GM23338 (cell line): ENCODE measurements around the gene PNRC2. TPM values are rescaled to one million over a fixed set of nuclear protein-coding genes. Genes with fewer than 3 reads are reported as not detected.
"Not testable (repeated sequence)": the region's sequence is repeated elsewhere in the genome, so short reads cannot be mapped to it uniquely, and the experiment has no call there.

ENCODE experiments used
- ATAC-seq: fragments of 200-7000 bp; cut with Tn5 transposase; 3 replicates; pipeline ENCODE4 v1.9.1; 2020
- DNase-seq: peaks from one replicate; pipeline ENCODE4 v3.0.0-alpha.2; 2015; ENCODE audit warnings: low spot score
- H2AFZ ChIP-seq: fragments of 200-600 bp; sonication (generic); 2 replicates; pipeline ENCODE4 v1.8.0; 2016; ENCODE audit warnings: antibody characterized with exemption, mild to moderate bottlenecking, moderate library complexity
- H3F3A ChIP-seq: fragments of 200-600 bp; sonication (generic); replicated peaks from 2 replicates; pipeline ENCODE4 v1.8.0; 2017; ENCODE audit warnings: antibody characterized with exemption, mixed run types, low read depth
- H3K27ac ChIP-seq: fragments of 200-600 bp; sonication (generic); 2 replicates; pipeline ENCODE4 v1.6.1; 2016; ENCODE audit warnings: low read depth
- H3K27me3 ChIP-seq: fragments of 200-600 bp; sonication (generic); 2 replicates; pipeline ENCODE4 v1.8.0; 2016; ENCODE audit warnings: mild to moderate bottlenecking, mixed run types, moderate library complexity; ENCODE audit not compliant: insufficient read depth
- H3K36me3 ChIP-seq: fragments of 200-600 bp; sonication (generic); 2 replicates; pipeline ENCODE4 v1.8.0; 2016; ENCODE audit warnings: mild to moderate bottlenecking; ENCODE audit not compliant: insufficient read depth
- H3K4me1 ChIP-seq: fragments of 200-600 bp; sonication (generic); 2 replicates; pipeline ENCODE4 v1.8.0; 2016; ENCODE audit warnings: mild to moderate bottlenecking, moderate library complexity; ENCODE audit not compliant: insufficient read depth
- H3K4me2 ChIP-seq: fragments of 200-600 bp; sonication (generic); 2 replicates; pipeline ENCODE4 v1.7.1; 2017; ENCODE audit warnings: mixed run types
- H3K4me3 ChIP-seq: fragments of 200-600 bp; sonication (generic); 2 replicates; pipeline ENCODE4 v1.6.1; 2016; ENCODE audit warnings: mixed run types
- H3K79me2 ChIP-seq: fragments of 200-600 bp; sonication (generic); replicated peaks from 2 replicates; pipeline ENCODE4 v1.8.0; 2017; ENCODE audit warnings: mild to moderate bottlenecking; ENCODE audit not compliant: insufficient read depth
- H3K9me2 ChIP-seq: fragments of 200-600 bp; sonication (generic); 2 replicates; pipeline ENCODE4 v1.8.0; 2017; ENCODE audit not compliant: insufficient read depth
- H4K20me1 ChIP-seq: fragments of 200-600 bp; sonication (generic); replicated peaks from 2 replicates; pipeline ENCODE4 v1.8.0; 2017; ENCODE audit warnings: mild to moderate bottlenecking; ENCODE audit not compliant: insufficient read depth
- H3K27ac Mint-ChIP-seq: 2 replicates; pipeline ENCODE4 v1.8.0; 2020; ENCODE audit warnings: inconsistent platforms, mild to moderate bottlenecking, moderate library complexity, mixed read lengths
- H3K27me3 Mint-ChIP-seq: 3 replicates; pipeline ENCODE4 v1.8.0; 2022; ENCODE audit warnings: low read depth, mild to moderate bottlenecking, moderate library complexity, mixed read lengths, inconsistent platforms; ENCODE audit not compliant: insufficient read depth, poor library complexity
- H3K36me3 Mint-ChIP-seq: 3 replicates; pipeline ENCODE4 v1.8.0; 2021; ENCODE audit warnings: low read depth, mild to moderate bottlenecking, inconsistent platforms, moderate library complexity, mixed read lengths
- H3K4me1 Mint-ChIP-seq: 3 replicates; pipeline ENCODE4 v1.8.0; 2020; ENCODE audit warnings: mild to moderate bottlenecking, inconsistent platforms, mixed read lengths
- H3K4me3 Mint-ChIP-seq: 3 replicates; pipeline ENCODE4 v1.8.0; 2021; ENCODE audit warnings: moderate library complexity, mild to moderate bottlenecking, inconsistent platforms, mixed read lengths
- H3K9me3 Mint-ChIP-seq: 3 replicates; pipeline ENCODE4 v1.8.0; 2020; ENCODE audit warnings: moderate library complexity, mild to moderate bottlenecking, inconsistent platforms, mixed read lengths
- CREB1 ChIP-seq: fragments of 250-450 bp; sonication (Bioruptor Pico); IDR thresholded peaks from 2 replicates; pipeline ENCODE4 v1.5.0; 2020; ENCODE audit warnings: low read depth, mild to moderate bottlenecking, moderate library complexity
- EZH2 ChIP-seq: fragments of 200-600 bp; sonication (generic); IDR thresholded peaks from one replicate; pipeline ENCODE4 v1.8.0; 2017; ENCODE audit warnings: antibody characterized with exemption, mild to moderate bottlenecking, low read depth; ENCODE audit not compliant: unreplicated experiment
- JUNB ChIP-seq: IDR thresholded peaks from one replicate; pipeline ENCODE4 v1.6.1; 2016; ENCODE audit warnings: antibody characterized with exemption; ENCODE audit not compliant: unreplicated experiment
- POLR2AphosphoS5 ChIP-seq: IDR thresholded peaks from 2 replicates; pipeline ENCODE4 v1.6.1; 2016; ENCODE audit warnings: antibody characterized with exemption, low read depth
- STAT1 ChIP-seq: IDR thresholded peaks from one replicate; pipeline ENCODE4 v1.6.1; 2016; ENCODE audit warnings: antibody characterized with exemption; ENCODE audit not compliant: unreplicated experiment
- ZNF331 ChIP-seq: fragments of 250-450 bp; sonication (Bioruptor Pico); IDR thresholded peaks from 2 replicates; pipeline ENCODE4 v1.5.0; 2020; ENCODE audit warnings: low read depth, mild to moderate bottlenecking, moderate library complexity
- polyA plus RNA-seq: library from polyadenylated mRNA; unstranded; fragments of >200 nt; fragmentation: Nextera tagmentation; extraction: Ambion mirVana; gene quantifications from 2 replicates; pipeline ENCODE4 v1.2.1, GENCODE V29; 2016
- total RNA-seq: library from RNA; depleted of rRNA; stranded (reverse); fragments of >200 nt; shearing (Covaris generic); gene quantifications from 2 replicates; pipeline ENCODE4 v1.2.3, GENCODE V29; 2014
- TF ChIP-seq, protein P1 (sequence below): IDR thresholded peaks from 2 replicates; pipeline ENCODE4 v1.6.1; 2016; ENCODE audit warnings: antibody characterized with exemption
- TF ChIP-seq, protein P2 (sequence below), 2 experiments: fragments of 200-600 bp in 1 of 2; sonication (generic) in 1 of 2; conservative IDR thresholded peaks; 2 replicates each; pipeline versions ENCODE4 v1.5.1 to v1.6.1; 2016 to 2017; ENCODE audit warnings: antibody characterized with exemption in 2 of 2, low read depth in 2 of 2, mild to moderate bottlenecking in 2 of 2, moderate library complexity in 1 of 2
- TF ChIP-seq, protein P3 (sequence below): IDR thresholded peaks from one replicate; pipeline ENCODE4 v1.6.1; 2018; ENCODE audit warnings: antibody characterized with exemption; ENCODE audit not compliant: unreplicated experiment

PNRC2 gene
- total and polyA plus RNA-seq, 2 experiments from 2014 or later = 157 to 237 TPM

DNA sequence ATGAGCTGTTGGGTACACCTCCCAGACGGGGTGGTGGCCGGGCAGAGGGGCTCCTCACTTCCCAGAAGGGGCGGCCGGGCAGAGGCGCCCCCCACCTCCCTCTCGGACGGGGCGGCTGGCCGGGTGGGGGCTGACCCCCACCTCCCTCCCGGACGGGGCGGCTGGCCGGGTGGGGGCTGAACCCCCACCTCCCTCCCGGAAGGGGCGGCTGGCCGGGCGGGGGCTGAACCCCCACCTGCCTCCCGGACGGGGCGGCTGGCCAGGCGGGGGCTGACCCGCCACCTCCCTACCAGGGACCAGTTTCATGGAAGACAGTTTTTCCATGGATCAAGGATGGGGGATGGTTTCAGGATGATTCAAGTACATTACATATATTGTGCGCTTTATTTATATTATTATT lies 27.4 kb downstream of the PNRC2 start:
- H3K4me1 Mint-ChIP-seq, DNase-seq, H3K27ac Mint-ChIP-seq, H3F3A ChIP-seq, H3K27me3 ChIP-seq, H3K4me1 ChIP-seq, H4K20me1 ChIP-seq, H3K27me3 Mint-ChIP-seq, H3K36me3 Mint-ChIP-seq, H3K36me3 ChIP-seq, H3K9me2 ChIP-seq, H3K79me2 ChIP-seq, H3K4me3 ChIP-seq, H3K4me2 ChIP-seq, H3K4me3 Mint-ChIP-seq, H2AFZ ChIP-seq, H3K27ac ChIP-seq, ATAC-seq: not testable (repeated sequence)
- H3K9me3 Mint-ChIP-seq = peaks cover 16% of the 10 kb centered on the region; the same call in 2 of the 3 replicates

DNA sequence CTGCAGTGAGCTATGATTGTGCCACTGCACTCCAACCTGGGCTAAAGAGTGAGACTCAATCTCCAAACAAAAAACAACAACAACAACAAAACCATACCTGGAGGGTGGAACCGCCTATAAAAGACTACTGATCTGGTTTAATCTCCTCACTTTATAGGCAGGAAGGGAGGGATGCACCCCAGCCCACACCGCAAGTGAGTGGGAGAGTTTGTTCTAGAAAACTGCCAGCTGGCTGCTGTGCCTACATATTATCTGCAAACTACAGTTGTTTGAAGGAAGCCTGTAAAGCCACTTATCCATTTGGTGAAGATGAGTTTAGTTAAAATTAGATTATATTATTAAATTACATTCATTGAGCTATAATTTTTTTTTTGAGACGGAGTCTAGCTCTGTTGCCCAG lies 29.6 kb downstream of the PNRC2 start:
- Histone ChIP-seq H3K79me2 (no peaks in the 10 kb centered on the region), H3K27ac (no peak overlapping the region), H4K20me1 (no peaks in the 10 kb centered on the region), H3K36me3 (no peaks in the 10 kb centered on the region), H3K27me3 (no peaks in the 10 kb centered on the region), H3K4me1 (no peaks in the 10 kb centered on the region), H3K9me2 (no peaks in the 10 kb centered on the region), H3K4me3 (no peak overlapping the region), H3F3A (no peaks in the 10 kb centered on the region), H3K4me2 (no peak overlapping the region), H2AFZ (no peak overlapping the region)
- no peak for DNase-seq
- no peak for ATAC-seq
- Mint-ChIP-seq H3K27ac (no peak overlapping the region), H3K4me1 (no peaks in the 10 kb centered on the region), H3K4me3 (no peak overlapping the region), H3K36me3 (no peaks in the 10 kb centered on the region; the same call in 2 of the 3 replicates), H3K27me3 (peaks cover 1% of the 10 kb centered on the region), H3K9me3 (peaks cover 16% of the 10 kb centered on the region; the same call in 2 of the 3 replicates)
- TF ChIP-seq CREB1 (CRISPR knock-in tag) (no peak), STAT1 (no peak)

DNA sequence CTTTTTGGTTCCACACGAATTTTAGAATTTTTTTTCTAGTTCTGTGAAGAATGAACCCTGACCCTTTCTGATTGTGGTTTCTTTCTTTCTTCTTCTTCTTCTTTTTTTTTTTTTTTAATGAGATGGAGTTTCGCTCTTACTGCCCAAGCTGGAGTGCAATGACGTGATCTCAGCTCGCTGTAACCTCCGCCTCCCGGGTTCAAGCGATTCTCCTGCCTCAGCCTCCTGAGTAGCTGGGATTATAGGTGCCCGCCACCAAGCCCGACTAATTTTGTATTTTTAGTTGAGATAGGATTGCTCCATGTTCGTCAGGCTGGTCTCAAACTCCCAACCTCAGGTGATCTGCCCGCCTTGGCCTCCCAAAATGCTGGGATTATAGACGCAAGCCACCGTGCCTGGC lies 32.4 kb downstream of the PNRC2 start:
- peaks cover 17% of the 10 kb centered on the region for H3K9me3 Mint-ChIP-seq
- H3K4me3 ChIP-seq, H3K36me3 Mint-ChIP-seq, DNase-seq, H3K4me2 ChIP-seq, H3K4me1 Mint-ChIP-seq, H3K4me3 Mint-ChIP-seq, ATAC-seq, H3K27ac ChIP-seq, H3K27me3 ChIP-seq, H3K9me2 ChIP-seq, H3F3A ChIP-seq, H3K36me3 ChIP-seq, H3K27me3 Mint-ChIP-seq, H4K20me1 ChIP-seq, H3K79me2 ChIP-seq, H2AFZ ChIP-seq, H3K27ac Mint-ChIP-seq, H3K4me1 ChIP-seq: not testable (repeated sequence)

DNA sequence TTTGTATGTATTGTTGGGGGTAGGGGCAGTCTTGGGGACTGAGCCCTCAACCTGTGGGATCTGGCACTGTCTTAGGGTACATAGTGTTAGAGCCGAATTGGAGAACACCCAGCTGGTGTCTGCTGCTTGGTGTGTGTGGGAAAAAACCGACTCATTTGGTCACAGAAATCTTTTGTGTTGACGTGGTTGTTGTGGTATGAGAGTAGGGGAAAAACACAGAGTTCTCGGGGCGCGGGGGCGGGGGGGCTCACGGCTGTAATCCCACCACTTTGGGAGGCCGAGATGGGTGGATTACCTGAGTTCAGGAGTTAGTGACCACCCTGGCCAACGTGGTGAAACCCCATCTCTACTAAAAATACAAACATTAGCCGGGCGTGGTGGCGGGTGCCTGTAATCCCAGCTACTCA lies 35.8 kb downstream of the PNRC2 start:
- Histone ChIP-seq H3K36me3 (no peaks in the 10 kb centered on the region), H3K4me1 (no peaks in the 10 kb centered on the region), H3K4me2 (no peak overlapping the region), H3F3A (no peaks in the 10 kb centered on the region), H4K20me1 (no peaks in the 10 kb centered on the region), H3K4me3 (no peak overlapping the region), H3K27ac (no peak overlapping the region), H3K27me3 (no peaks in the 10 kb centered on the region), H2AFZ (no peak overlapping the region), H3K79me2 (no peaks in the 10 kb centered on the region), H3K9me2 (no peaks in the 10 kb centered on the region)
- Mint-ChIP-seq H3K27me3 (no peaks in the 10 kb centered on the region), H3K27ac (no peak overlapping the region), H3K9me3 (peaks cover 11% of the 10 kb centered on the region), H3K4me1 (peaks cover 7% of the 10 kb centered on the region), H3K36me3 (peaks cover 5% of the 10 kb centered on the region; the same call in 2 of the 3 replicates), H3K4me3 (no peak overlapping the region)
- no peak for ATAC-seq
- no peak for DNase-seq
- TF ChIP-seq, protein P1, sequence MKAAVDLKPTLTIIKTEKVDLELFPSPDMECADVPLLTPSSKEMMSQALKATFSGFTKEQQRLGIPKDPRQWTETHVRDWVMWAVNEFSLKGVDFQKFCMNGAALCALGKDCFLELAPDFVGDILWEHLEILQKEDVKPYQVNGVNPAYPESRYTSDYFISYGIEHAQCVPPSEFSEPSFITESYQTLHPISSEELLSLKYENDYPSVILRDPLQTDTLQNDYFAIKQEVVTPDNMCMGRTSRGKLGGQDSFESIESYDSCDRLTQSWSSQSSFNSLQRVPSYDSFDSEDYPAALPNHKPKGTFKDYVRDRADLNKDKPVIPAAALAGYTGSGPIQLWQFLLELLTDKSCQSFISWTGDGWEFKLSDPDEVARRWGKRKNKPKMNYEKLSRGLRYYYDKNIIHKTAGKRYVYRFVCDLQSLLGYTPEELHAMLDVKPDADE = no peak
- TF ChIP-seq EZH2 = no peak
- TF ChIP-seq JUNB = no peak
- TF ChIP-seq, protein P2, sequence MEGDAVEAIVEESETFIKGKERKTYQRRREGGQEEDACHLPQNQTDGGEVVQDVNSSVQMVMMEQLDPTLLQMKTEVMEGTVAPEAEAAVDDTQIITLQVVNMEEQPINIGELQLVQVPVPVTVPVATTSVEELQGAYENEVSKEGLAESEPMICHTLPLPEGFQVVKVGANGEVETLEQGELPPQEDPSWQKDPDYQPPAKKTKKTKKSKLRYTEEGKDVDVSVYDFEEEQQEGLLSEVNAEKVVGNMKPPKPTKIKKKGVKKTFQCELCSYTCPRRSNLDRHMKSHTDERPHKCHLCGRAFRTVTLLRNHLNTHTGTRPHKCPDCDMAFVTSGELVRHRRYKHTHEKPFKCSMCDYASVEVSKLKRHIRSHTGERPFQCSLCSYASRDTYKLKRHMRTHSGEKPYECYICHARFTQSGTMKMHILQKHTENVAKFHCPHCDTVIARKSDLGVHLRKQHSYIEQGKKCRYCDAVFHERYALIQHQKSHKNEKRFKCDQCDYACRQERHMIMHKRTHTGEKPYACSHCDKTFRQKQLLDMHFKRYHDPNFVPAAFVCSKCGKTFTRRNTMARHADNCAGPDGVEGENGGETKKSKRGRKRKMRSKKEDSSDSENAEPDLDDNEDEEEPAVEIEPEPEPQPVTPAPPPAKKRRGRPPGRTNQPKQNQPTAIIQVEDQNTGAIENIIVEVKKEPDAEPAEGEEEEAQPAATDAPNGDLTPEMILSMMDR (conservative IDR thresholded peaks at IDR 0.05; ENCODE audit: low read depth in 2 of 2) = no peak
- TF ChIP-seq STAT1 = no peak
- TF ChIP-seq, protein P3, sequence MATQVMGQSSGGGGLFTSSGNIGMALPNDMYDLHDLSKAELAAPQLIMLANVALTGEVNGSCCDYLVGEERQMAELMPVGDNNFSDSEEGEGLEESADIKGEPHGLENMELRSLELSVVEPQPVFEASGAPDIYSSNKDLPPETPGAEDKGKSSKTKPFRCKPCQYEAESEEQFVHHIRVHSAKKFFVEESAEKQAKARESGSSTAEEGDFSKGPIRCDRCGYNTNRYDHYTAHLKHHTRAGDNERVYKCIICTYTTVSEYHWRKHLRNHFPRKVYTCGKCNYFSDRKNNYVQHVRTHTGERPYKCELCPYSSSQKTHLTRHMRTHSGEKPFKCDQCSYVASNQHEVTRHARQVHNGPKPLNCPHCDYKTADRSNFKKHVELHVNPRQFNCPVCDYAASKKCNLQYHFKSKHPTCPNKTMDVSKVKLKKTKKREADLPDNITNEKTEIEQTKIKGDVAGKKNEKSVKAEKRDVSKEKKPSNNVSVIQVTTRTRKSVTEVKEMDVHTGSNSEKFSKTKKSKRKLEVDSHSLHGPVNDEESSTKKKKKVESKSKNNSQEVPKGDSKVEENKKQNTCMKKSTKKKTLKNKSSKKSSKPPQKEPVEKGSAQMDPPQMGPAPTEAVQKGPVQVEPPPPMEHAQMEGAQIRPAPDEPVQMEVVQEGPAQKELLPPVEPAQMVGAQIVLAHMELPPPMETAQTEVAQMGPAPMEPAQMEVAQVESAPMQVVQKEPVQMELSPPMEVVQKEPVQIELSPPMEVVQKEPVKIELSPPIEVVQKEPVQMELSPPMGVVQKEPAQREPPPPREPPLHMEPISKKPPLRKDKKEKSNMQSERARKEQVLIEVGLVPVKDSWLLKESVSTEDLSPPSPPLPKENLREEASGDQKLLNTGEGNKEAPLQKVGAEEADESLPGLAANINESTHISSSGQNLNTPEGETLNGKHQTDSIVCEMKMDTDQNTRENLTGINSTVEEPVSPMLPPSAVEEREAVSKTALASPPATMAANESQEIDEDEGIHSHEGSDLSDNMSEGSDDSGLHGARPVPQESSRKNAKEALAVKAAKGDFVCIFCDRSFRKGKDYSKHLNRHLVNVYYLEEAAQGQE = no peak
- no peak for TF ChIP-seq POLR2AphosphoS5
- TF ChIP-seq ZNF331 (CRISPR knock-in tag) = no peak
